Endodermal cell (in vitro differentiated cells): ENCODE results near the gene PLA2G7. TPM values are rescaled to one million over a fixed set of nuclear protein-coding genes. Genes with fewer than 3 reads are reported as not detected.

Experiments used
- DNase-seq: peaks from one replicate; pipeline ENCODE4 v3.0.0-alpha.2; 2017
- H3K27ac ChIP-seq: 2 replicates; pipeline ENCODE4 v1.5.1; 2013; ENCODE audit warnings: mild to moderate bottlenecking, low read depth, low read length, moderate library complexity
- H3K27me3 ChIP-seq: 2 replicates; pipeline ENCODE4 v1.6.1; 2013; ENCODE audit warnings: mild to moderate bottlenecking, low read length, moderate library complexity; ENCODE audit not compliant: insufficient read depth, control insufficient read depth, poor library complexity, severe bottlenecking
- H3K36me3 ChIP-seq: 2 replicates; pipeline ENCODE4 v1.7.0; 2013; ENCODE audit warnings: mild to moderate bottlenecking, low read length, moderate library complexity; ENCODE audit not compliant: control insufficient read depth, insufficient read depth
- H3K4me1 ChIP-seq: one replicate; pipeline ENCODE4 v1.7.0; 2013; ENCODE audit warnings: low read length; ENCODE audit not compliant: control insufficient read depth, insufficient read depth
- H3K4me3 ChIP-seq: 2 replicates; pipeline ENCODE4 v1.5.1; 2013; ENCODE audit warnings: mild to moderate bottlenecking, low read length, moderate library complexity
- H3K9ac ChIP-seq: 2 replicates; pipeline ENCODE4 v1.6.1; 2013; ENCODE audit warnings: mild to moderate bottlenecking, low read length, moderate library complexity; ENCODE audit not compliant: poor library complexity, severe bottlenecking; ENCODE audit errors: extremely low read depth
- H3K9me3 ChIP-seq: 2 replicates; pipeline ENCODE4 v1.6.1; 2013; ENCODE audit warnings: mild to moderate bottlenecking, low read length, moderate library complexity; ENCODE audit not compliant: control insufficient read depth
- H3K27ac Mint-ChIP-seq: 2 replicates; pipeline ENCODE4 v1.8.0; 2020; ENCODE audit warnings: mixed read lengths
- H3K27me3 Mint-ChIP-seq: 2 replicates; pipeline ENCODE4 v1.8.0; 2021; ENCODE audit warnings: mild to moderate bottlenecking, mixed read lengths; ENCODE audit not compliant: insufficient read depth
- H3K36me3 Mint-ChIP-seq: 2 replicates; pipeline ENCODE4 v1.8.0; 2020; ENCODE audit warnings: low read depth, mixed read lengths
- H3K4me1 Mint-ChIP-seq: 2 replicates; pipeline ENCODE4 v1.8.0; 2020; ENCODE audit warnings: mixed read lengths
- H3K4me3 Mint-ChIP-seq: 2 replicates; pipeline ENCODE4 v1.8.0; 2020; ENCODE audit warnings: mild to moderate bottlenecking, moderate library complexity, mixed read lengths
- H3K9me3 Mint-ChIP-seq: 2 replicates; pipeline ENCODE4 v1.8.0; 2020; ENCODE audit warnings: mild to moderate bottlenecking, mixed read lengths
- WGBS, 2 experiments: methylation state at CpG; one replicate each; pipeline versions ENCODE4 v1.1.5 to v1.1.7; 2013; ENCODE audit warnings: missing lambda C conversion rate in 2 of 2, mixed read lengths in 1 of 2; ENCODE audit not compliant: insufficient coverage in 1 of 2, insufficient read length in 1 of 2; 5-methylcytosine and 5-hydroxymethylcytosine counted together
- total RNA-seq, 2 donors: library from RNA; stranded (reverse); fragmentation: NEBNext Ultra II Directional in 1 of 2; extraction: Animal tissue kit (Norgen Biotek cat#: 25700) in 1 of 2; gene quantifications; 2 replicates in 1 of 2; 3 replicates in 1 of 2; pipeline ENCODE4 v1.2.1, GENCODE V29; 2021
- TF ChIP-seq, protein P1 (sequence below): fragments of 200-600 bp; sonication (generic); conservative IDR thresholded peaks from 2 replicates; pipeline ENCODE4 v1.5.0; 2021; ENCODE audit warnings: antibody characterized with exemption, mild to moderate bottlenecking

Gene PLA2G7
- total RNA-seq, 2 donors from 2014 or later, result 1.1 to 3.2 TPM

DNA sequence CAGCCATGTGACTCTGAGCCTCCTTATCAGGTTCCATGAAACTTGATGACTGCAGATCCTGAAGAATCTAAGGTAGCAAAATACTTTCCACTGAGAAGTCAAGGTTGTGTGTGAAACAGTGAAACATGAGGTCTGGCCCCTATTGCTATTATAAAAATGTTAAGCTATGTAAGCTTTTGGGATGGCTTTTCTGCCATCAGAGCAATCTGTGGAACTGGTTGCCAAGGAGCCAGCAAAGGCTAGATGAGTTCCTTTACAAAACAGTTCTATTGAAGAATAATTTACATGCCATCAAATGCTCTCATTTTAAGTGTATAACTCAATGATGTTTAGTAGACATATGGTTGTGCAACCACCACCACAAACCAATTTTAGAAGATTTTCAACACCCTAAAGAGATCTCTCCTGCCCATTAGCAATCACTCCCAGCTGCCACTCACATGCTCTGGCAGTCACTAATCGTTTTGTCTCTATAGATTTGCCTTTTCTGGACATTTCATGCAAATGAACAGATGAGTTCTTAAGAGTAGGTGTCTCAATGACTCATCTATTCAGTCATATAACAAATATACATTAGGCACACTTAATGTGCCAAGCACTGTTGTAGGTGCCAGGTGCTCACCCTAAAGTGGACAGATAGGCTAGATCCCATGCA lies 38.2 kb upstream of the PLA2G7 start:
- Histone ChIP-seq H3K27ac (no peak overlapping the region), H3K36me3 (no peaks in the 10 kb centered on the region), H3K9ac (no peak overlapping the region), H3K9me3 (peaks cover 6% of the 10 kb centered on the region), H3K4me3 (no peak overlapping the region), H3K27me3 (no peaks in the 10 kb centered on the region), H3K4me1 (no peaks in the 10 kb centered on the region)
- H3K4me3 Mint-ChIP-seq, result no peak overlapping the region
- no peak overlapping the region for H3K27ac Mint-ChIP-seq
- no peak for DNase-seq
- H3K9me3 Mint-ChIP-seq, result peaks cover 11% of the 10 kb centered on the region
- 95 to 100% methylated on average over 1 of the region's 1 CpG for WGBS, 2 experiments
- H3K36me3 Mint-ChIP-seq, result no peaks in the 10 kb centered on the region
- TF ChIP-seq, protein P1, sequence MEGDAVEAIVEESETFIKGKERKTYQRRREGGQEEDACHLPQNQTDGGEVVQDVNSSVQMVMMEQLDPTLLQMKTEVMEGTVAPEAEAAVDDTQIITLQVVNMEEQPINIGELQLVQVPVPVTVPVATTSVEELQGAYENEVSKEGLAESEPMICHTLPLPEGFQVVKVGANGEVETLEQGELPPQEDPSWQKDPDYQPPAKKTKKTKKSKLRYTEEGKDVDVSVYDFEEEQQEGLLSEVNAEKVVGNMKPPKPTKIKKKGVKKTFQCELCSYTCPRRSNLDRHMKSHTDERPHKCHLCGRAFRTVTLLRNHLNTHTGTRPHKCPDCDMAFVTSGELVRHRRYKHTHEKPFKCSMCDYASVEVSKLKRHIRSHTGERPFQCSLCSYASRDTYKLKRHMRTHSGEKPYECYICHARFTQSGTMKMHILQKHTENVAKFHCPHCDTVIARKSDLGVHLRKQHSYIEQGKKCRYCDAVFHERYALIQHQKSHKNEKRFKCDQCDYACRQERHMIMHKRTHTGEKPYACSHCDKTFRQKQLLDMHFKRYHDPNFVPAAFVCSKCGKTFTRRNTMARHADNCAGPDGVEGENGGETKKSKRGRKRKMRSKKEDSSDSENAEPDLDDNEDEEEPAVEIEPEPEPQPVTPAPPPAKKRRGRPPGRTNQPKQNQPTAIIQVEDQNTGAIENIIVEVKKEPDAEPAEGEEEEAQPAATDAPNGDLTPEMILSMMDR, result no peak
- no peaks in the 10 kb centered on the region for H3K4me1 Mint-ChIP-seq
- no peaks in the 10 kb centered on the region for H3K27me3 Mint-ChIP-seq

DNA sequence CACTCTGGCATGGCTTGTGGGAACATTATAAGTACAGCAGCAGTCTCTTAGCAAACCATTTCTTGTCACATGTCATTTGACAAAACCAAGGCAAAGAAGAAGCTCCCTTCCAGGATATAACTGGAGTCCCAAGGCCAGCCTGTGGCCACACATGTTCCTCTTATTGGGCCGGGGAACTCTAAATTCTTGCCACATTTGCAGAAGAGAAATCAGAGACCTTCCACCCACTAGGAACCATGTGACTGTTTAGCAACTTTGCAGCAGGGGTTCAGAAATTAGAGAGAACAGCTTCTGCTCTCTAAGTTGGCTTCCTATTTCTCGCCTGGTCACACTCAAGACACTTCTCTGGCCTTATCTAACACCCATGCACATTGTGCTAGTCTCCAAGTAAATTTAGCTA lies 37.6 kb upstream of the PLA2G7 start:
- Histone ChIP-seq H3K4me1 (no peaks in the 10 kb centered on the region), H3K4me3 (no peak overlapping the region), H3K9ac (no peak overlapping the region), H3K27ac (no peak overlapping the region), H3K36me3 (no peaks in the 10 kb centered on the region), H3K27me3 (no peaks in the 10 kb centered on the region), H3K9me3 (peaks cover 6% of the 10 kb centered on the region)
- no peak overlapping the region for H3K27ac Mint-ChIP-seq
- H3K9me3 Mint-ChIP-seq, result peaks cover 13% of the 10 kb centered on the region
- no peaks in the 10 kb centered on the region for H3K4me1 Mint-ChIP-seq
- TF ChIP-seq, protein P1, result no peak
- no peak overlapping the region for H3K4me3 Mint-ChIP-seq
- DNase-seq, result no peak
- no peaks in the 10 kb centered on the region for H3K27me3 Mint-ChIP-seq
- 86 to 88% methylated on average over 2 of the region's 2 CpGs for WGBS, 2 experiments
- no peaks in the 10 kb centered on the region for H3K36me3 Mint-ChIP-seq

DNA sequence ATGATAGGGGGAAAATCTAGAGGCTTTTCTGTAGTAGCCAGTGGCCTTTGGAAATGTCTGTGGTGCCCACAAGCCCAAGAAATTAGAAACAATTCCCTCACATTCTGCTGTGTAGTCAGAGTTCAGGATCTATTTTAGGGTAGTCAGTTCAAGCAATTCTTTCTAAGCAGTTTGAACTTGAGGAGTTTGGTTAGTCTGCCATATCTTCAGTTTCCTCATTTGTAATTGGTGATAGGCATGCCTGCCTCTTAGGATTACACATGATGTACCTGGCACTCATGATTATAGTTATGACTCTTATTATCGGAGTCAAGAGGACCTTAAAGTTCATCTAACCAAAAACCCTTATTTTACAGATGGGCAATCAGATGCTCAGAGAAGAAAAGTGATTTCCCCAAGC lies 36.8 kb upstream of the PLA2G7 start:
- no peak overlapping the region for H3K27ac Mint-ChIP-seq
- no peak overlapping the region for H3K4me3 ChIP-seq
- no peak for DNase-seq
- no peak overlapping the region for H3K9ac ChIP-seq
- H3K36me3 Mint-ChIP-seq, result no peaks in the 10 kb centered on the region
- H3K4me1 ChIP-seq, result no peaks in the 10 kb centered on the region
- H3K36me3 ChIP-seq, result no peaks in the 10 kb centered on the region
- no peaks in the 10 kb centered on the region for H3K27me3 ChIP-seq
- 100% methylated on average over 1 of the region's 1 CpG; no CpG with 5 or more reads in 1 of the 2 experiments for WGBS, 2 experiments
- H3K9me3 Mint-ChIP-seq, result peaks cover 14% of the 10 kb centered on the region
- H3K4me3 Mint-ChIP-seq, result no peak overlapping the region
- TF ChIP-seq, protein P1, result no peak
- no peaks in the 10 kb centered on the region for H3K4me1 Mint-ChIP-seq
- H3K27ac ChIP-seq, result no peak overlapping the region
- peaks cover 6% of the 10 kb centered on the region for H3K9me3 ChIP-seq
- no peaks in the 10 kb centered on the region for H3K27me3 Mint-ChIP-seq
